Cardiac muscle cell (in vitro differentiated cells and primary cell): ENCODE measurements around the gene GABRA5. TPM values are rescaled to one million over a fixed set of nuclear protein-coding genes. Genes with fewer than 3 reads are reported as not detected.
A peak's percentile ranks its signal among the peaks of the same experiment; 100 is the strongest.

Source experiments
- DNase-seq, 2 donors: peaks; one replicate each; pipeline versions ENCODE4 v3.0.0 to v3.0.0-alpha.2; 2010 to 2017; ENCODE audit warnings: low read depth in 1 of 2, low spot score in 1 of 2
- H3K27ac ChIP-seq: fragments of 200-600 bp; sonication (generic); 2 replicates; pipeline ENCODE4 v1.5.1; 2016
- H3K27me3 ChIP-seq: fragments of 200-600 bp; sonication (generic); 2 replicates; pipeline ENCODE4 v1.6.0; 2016; ENCODE audit warnings: control low read depth
- H3K36me3 ChIP-seq: fragments of 200-600 bp; sonication (generic); 2 replicates; pipeline ENCODE4 v1.5.1; 2016; ENCODE audit warnings: control low read depth
- H3K4me1 ChIP-seq: fragments of 200-600 bp; sonication (generic); 2 replicates; pipeline ENCODE4 v1.8.1; 2017; ENCODE audit warnings: low read depth, mild to moderate bottlenecking, mixed run types
- H3K4me3 ChIP-seq: fragments of 200-600 bp; sonication (generic); 2 replicates; pipeline ENCODE4 v1.5.1; 2016; ENCODE audit warnings: mild to moderate bottlenecking
- H3K9me3 ChIP-seq: fragments of 200-600 bp; sonication (generic); 2 replicates; pipeline ENCODE4 v1.5.1; 2017; ENCODE audit warnings: low read depth, mild to moderate bottlenecking, control low read depth
- CTCF ChIP-seq: IDR thresholded peaks from 2 replicates; pipeline ENCODE4 v1.5.1; 2012; ENCODE audit warnings: low read depth, mild to moderate bottlenecking, low read length
- polyA plus RNA-seq: library from polyadenylated mRNA; unstranded; fragments of >200 nt; fragmentation: Nextera tagmentation; extraction: Ambion mirVana; gene quantifications from 2 replicates; pipeline ENCODE4 v1.2.1, GENCODE V29; 2016
- total RNA-seq: library from RNA; depleted of rRNA; stranded (reverse); fragments of >200 nt; gene quantifications from 2 replicates; pipeline ENCODE4 v1.2.3, GENCODE V29; 2016

GABRA5 gene
- total and polyA plus RNA-seq, 2 experiments from 2014 or later, result 0.10 TPM; not detected in 1

GRCh38 chr15:26974120-26974780, 107.4 kb downstream of the GABRA5 start:
- peaks cover 63% of the 10 kb centered on the region for H3K27me3 ChIP-seq
- no peak overlapping the region for H3K27ac ChIP-seq
- H3K36me3 ChIP-seq, result no peaks in the 10 kb centered on the region
- peak; percentile 33 for TF ChIP-seq CTCF
- no peaks in the 10 kb centered on the region for H3K4me1 ChIP-seq
- DNase-seq, result peak; percentile 8 to 57
- H3K9me3 ChIP-seq, result no peaks in the 10 kb centered on the region
- H3K4me3 ChIP-seq, result no peak overlapping the region

- Histone ChIP-seq H3K27ac (no peak overlapping the region), H3K4me3 (no peak overlapping the region), H3K4me1 (no peaks in the 10 kb centered on the region), H3K27me3 (peaks cover 19% of the 10 kb centered on the region), H3K36me3 (no peaks in the 10 kb centered on the region), H3K9me3 (no peaks in the 10 kb centered on the region)
- DNase-seq, result no peak
- no peak for TF ChIP-seq CTCF
Measured at GRCh38 chr15:26981492-26981891, 114.6 kb downstream of the GABRA5 start.

- Histone ChIP-seq H3K9me3 (no peaks in the 10 kb centered on the region), H3K27ac (no peak overlapping the region), H3K36me3 (no peaks in the 10 kb centered on the region), H3K4me1 (no peaks in the 10 kb centered on the region), H3K27me3 (peaks cover 12% of the 10 kb centered on the region), H3K4me3 (no peak overlapping the region)
- TF ChIP-seq CTCF, result no peak
- DNase-seq, result no peak
Measured at GRCh38 chr15:26983822-26984221, 117.0 kb downstream of the GABRA5 start.

- no peak for DNase-seq
- no peak overlapping the region for H3K27ac ChIP-seq
- H3K4me1 ChIP-seq, result no peaks in the 10 kb centered on the region
- H3K36me3 ChIP-seq, result no peaks in the 10 kb centered on the region
- no peak overlapping the region for H3K4me3 ChIP-seq
- H3K9me3 ChIP-seq, result no peaks in the 10 kb centered on the region
- no peaks in the 10 kb centered on the region for H3K27me3 ChIP-seq
- TF ChIP-seq CTCF, result no peak
Measured at GRCh38 chr15:26985050-26985449, 118.2 kb downstream of the GABRA5 start.

- Histone ChIP-seq H3K9me3 (no peaks in the 10 kb centered on the region), H3K4me1 (no peaks in the 10 kb centered on the region), H3K36me3 (no peaks in the 10 kb centered on the region), H3K27ac (no peak overlapping the region), H3K27me3 (no peaks in the 10 kb centered on the region), H3K4me3 (no peak overlapping the region)
- TF ChIP-seq CTCF, result no peak
- DNase-seq, result no peak
Measured at GRCh38 chr15:26996250-26996649, 129.4 kb downstream of the GABRA5 start.

Other genes with a start within 250 kb of the GABRA5 start
- gene GABRB3, start 94.0 kb upstream of the GABRA5 start, total RNA-seq, result 1.5 and 3.0 TPM in 2 replicates
- gene GABRB3, start 94.0 kb upstream of the GABRA5 start, polyA plus RNA-seq, result 1.2 and 3.1 TPM in 2 replicates
- not detected in 2 replicates for gene GABRG3, start 104.1 kb downstream of the GABRA5 start, total RNA-seq
- gene GABRG3, start 104.1 kb downstream of the GABRA5 start, polyA plus RNA-seq, result not detected in 2 replicates